HepG2 (cell line): ENCODE data around the gene TUBB3. TPM values are rescaled to one million over a fixed set of nuclear protein-coding genes. Genes with fewer than 3 reads are reported as not detected.
A peak's percentile ranks its signal among the peaks of the same experiment; 100 is the strongest.

Experiments
- AGO2 ChIP-seq: fragments of 200-400 bp; formaldehyde crosslinking; optimal IDR thresholded peaks from 2 replicates; pipeline ENCODE3; 2017; ENCODE audit warnings: mild to moderate bottlenecking, low read depth, low read length, moderate library complexity
- ATAD3A ChIP-seq: sonication (generic); formaldehyde crosslinking; IDR thresholded peaks from 2 replicates; pipeline ENCODE4 v1.4.0; 2020; ENCODE audit warnings: missing genetic modification reagents
- BATF2 ChIP-seq: sonication (generic); formaldehyde crosslinking; IDR thresholded peaks from 2 replicates; pipeline ENCODE4 v1.8.0; 2022; ENCODE audit warnings: mild to moderate bottlenecking, missing genetic modification reagents, moderate library complexity
- BCL6 ChIP-seq: IDR thresholded peaks from 2 replicates; pipeline ENCODE4 v1.6.1; 2016; ENCODE audit warnings: missing genetic modification reagents, missing compliant biosample characterization
- HES4 ChIP-seq: sonication (generic); formaldehyde crosslinking; IDR thresholded peaks from 2 replicates; pipeline ENCODE4 v1.9.0; 2021; ENCODE audit warnings: mild to moderate bottlenecking, missing genetic modification reagents, borderline replicate concordance
- HNRNPUL1 ChIP-seq: fragments of 200-400 bp; formaldehyde crosslinking; IDR thresholded peaks from 2 replicates; pipeline ENCODE4 v1.6.1; 2017; ENCODE audit warnings: low read depth, mild to moderate bottlenecking, low read length, moderate library complexity
- NCOA2 ChIP-seq: sonication (generic); formaldehyde crosslinking; IDR thresholded peaks from 2 replicates; pipeline ENCODE4 v1.8.0; 2022; ENCODE audit warnings: inconsistent platforms
- NCOR1 ChIP-seq: fragments of 200-600 bp; sonication (generic); IDR thresholded peaks from 2 replicates; pipeline ENCODE4 v1.7.0; 2017; ENCODE audit warnings: antibody characterized with exemption, low read length, borderline replicate concordance
- NFKB2 ChIP-seq: sonication (generic); formaldehyde crosslinking; IDR thresholded peaks from 2 replicates; pipeline ENCODE4 v1.4.0; 2020; ENCODE audit warnings: missing genetic modification reagents, borderline replicate concordance
- NKX3-1 ChIP-seq: sonication (generic); formaldehyde crosslinking; IDR thresholded peaks from 2 replicates; pipeline ENCODE4 v1.5.0; 2020; ENCODE audit warnings: missing genetic modification reagents
- SRSF4 ChIP-seq: fragments of 200-400 bp; formaldehyde crosslinking; IDR thresholded peaks from one replicate; pipeline ENCODE4 v1.6.1; 2018; ENCODE audit warnings: mild to moderate bottlenecking, low read depth, low read length, moderate library complexity; ENCODE audit not compliant: poor library complexity, severe bottlenecking
- THAP8 ChIP-seq: sonication (generic); formaldehyde crosslinking; IDR thresholded peaks from 2 replicates; pipeline ENCODE4 v1.5.1; 2020; ENCODE audit warnings: missing genetic modification reagents, mild to moderate bottlenecking, borderline replicate concordance
- TOPORS ChIP-seq: sonication (generic); formaldehyde crosslinking; IDR thresholded peaks from 2 replicates; pipeline ENCODE4 v1.8.0; 2023; ENCODE audit warnings: mild to moderate bottlenecking, missing genetic modification reagents
- YEATS2 ChIP-seq: sonication (generic); formaldehyde crosslinking; IDR thresholded peaks from 2 replicates; pipeline ENCODE4 v1.4.0; 2020; ENCODE audit warnings: missing genetic modification reagents, borderline replicate concordance
- ZNF24 ChIP-seq: fragments of 450-650 bp; IDR thresholded peaks from 2 replicates; pipeline ENCODE4 v1.6.1; 2017; ENCODE audit warnings: antibody characterized with exemption, mild to moderate bottlenecking
- ZNF333 ChIP-seq: sonication (generic); formaldehyde crosslinking; IDR thresholded peaks from 2 replicates; pipeline ENCODE4 v1.4.0; 2020; ENCODE audit warnings: mild to moderate bottlenecking, missing genetic modification reagents, borderline replicate concordance
- ZNF552 ChIP-seq: sonication (generic); formaldehyde crosslinking; IDR thresholded peaks from 2 replicates; pipeline ENCODE4 v1.9.0; 2022; ENCODE audit warnings: missing genetic modification reagents, mild to moderate bottlenecking, borderline replicate concordance
- ZNF567 ChIP-seq: sonication (generic); formaldehyde crosslinking; IDR thresholded peaks from 2 replicates; pipeline ENCODE4 v1.8.1; 2023; ENCODE audit warnings: mild to moderate bottlenecking, missing genetic modification reagents, borderline replicate concordance
- ZNF775 ChIP-seq: sonication (generic); formaldehyde crosslinking; IDR thresholded peaks from 2 replicates; pipeline ENCODE4 v1.4.0; 2020; ENCODE audit warnings: missing genetic modification reagents, mild to moderate bottlenecking, moderate library complexity, borderline replicate concordance
- ZNF816 ChIP-seq: sonication (generic); formaldehyde crosslinking; IDR thresholded peaks from 2 replicates; pipeline ENCODE4 v1.8.0; 2022; ENCODE audit warnings: missing genetic modification reagents, mild to moderate bottlenecking, borderline replicate concordance
- ZNF83 ChIP-seq: sonication (generic); formaldehyde crosslinking; IDR thresholded peaks from 2 replicates; pipeline ENCODE4 v1.4.0; 2020; ENCODE audit warnings: missing genetic modification reagents, mild to moderate bottlenecking, borderline replicate concordance
- ZSCAN12 ChIP-seq: sonication (generic); formaldehyde crosslinking; IDR thresholded peaks from 2 replicates; pipeline ENCODE4 v1.9.0; 2021; ENCODE audit warnings: mild to moderate bottlenecking, missing genetic modification reagents
- ZSCAN25 ChIP-seq: sonication (generic); formaldehyde crosslinking; IDR thresholded peaks from 2 replicates; pipeline ENCODE4 v1.8.0; 2022; ENCODE audit warnings: mild to moderate bottlenecking, missing genetic modification reagents
- polyA plus RNA-seq, 8 experiments: library from polyadenylated mRNA; depleted of rRNA in 3 of 8; stranded (reverse) in 7 of 8; unstranded in 1 of 8; fragments of >200 nt; fragmentation: Illumina TruSeq in 4 of 8; extraction: Trizol in 4 of 8; gene quantifications; 2 replicates each; pipeline versions ENCODE4 v1.2.1 to v1.2.3, GENCODE V29; 2011 to 2016; ENCODE audit warnings: low read depth in 4 of 8, missing spikeins in 1 of 8, mixed read lengths in 1 of 8; ENCODE audit not compliant: insufficient read depth in 1 of 8
- total RNA-seq, 5 experiments: library from RNA; depleted of rRNA; stranded (reverse); fragments of >200 nt; fragmentation: Illumina TruSeq; extraction: Trizol; gene quantifications; 2 replicates each; pipeline ENCODE4 v1.2.3, GENCODE V29; 2016; ENCODE audit warnings: low read depth in 1 of 5
- TF ChIP-seq, protein P1 (sequence below): sonication (generic); formaldehyde crosslinking; IDR thresholded peaks from 2 replicates; pipeline ENCODE4 v1.4.0; 2020; ENCODE audit warnings: missing genetic modification reagents
- TF ChIP-seq, protein P2 (sequence below): fragments of 450-650 bp; IDR thresholded peaks from 2 replicates; pipeline ENCODE4 v1.6.1; 2017

Gene TUBB3
- total and polyA plus RNA-seq, 2 of the 13 experiments (the other 11 are each of a cell fraction or from before 2014, with no cell fraction given), result 110 to 185 TPM

GRCh38 chr16:89915303-89916232 is 7.6 kb upstream of the TUBB3 start (continued):
- TF ChIP-seq ZNF816 (CRISPR knock-in tag), result no peak
- peak; percentile 95; the same call in 1 of the 2 replicates for TF ChIP-seq NFKB2 (CRISPR knock-in tag)
- peak; percentile 72 for TF ChIP-seq NCOA2 (CRISPR knock-in tag)
- peak; percentile 43; the same call in 1 of the 2 replicates for TF ChIP-seq YEATS2 (CRISPR knock-in tag)
- TF ChIP-seq BCL6, result peak; percentile 65
- TF ChIP-seq ZNF83, result peak; percentile 94
- no peak for TF ChIP-seq SRSF4
- no peak for TF ChIP-seq THAP8 (CRISPR knock-in tag)
- TF ChIP-seq ZSCAN25 (CRISPR knock-in tag), result peak; percentile 91; the same call in 1 of the 2 replicates
- TF ChIP-seq, protein P1, sequence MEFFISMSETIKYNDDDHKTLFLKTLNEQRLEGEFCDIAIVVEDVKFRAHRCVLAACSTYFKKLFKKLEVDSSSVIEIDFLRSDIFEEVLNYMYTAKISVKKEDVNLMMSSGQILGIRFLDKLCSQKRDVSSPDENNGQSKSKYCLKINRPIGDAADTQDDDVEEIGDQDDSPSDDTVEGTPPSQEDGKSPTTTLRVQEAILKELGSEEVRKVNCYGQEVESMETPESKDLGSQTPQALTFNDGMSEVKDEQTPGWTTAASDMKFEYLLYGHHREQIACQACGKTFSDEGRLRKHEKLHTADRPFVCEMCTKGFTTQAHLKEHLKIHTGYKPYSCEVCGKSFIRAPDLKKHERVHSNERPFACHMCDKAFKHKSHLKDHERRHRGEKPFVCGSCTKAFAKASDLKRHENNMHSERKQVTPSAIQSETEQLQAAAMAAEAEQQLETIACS, result peak; percentile 66
- peak; percentile 59; the same call in 1 of the 2 replicates for TF ChIP-seq NCOR1
- TF ChIP-seq ZNF775 (CRISPR knock-in tag), result 0 out of 2 replicates have a peak, but pooled peaks have one; percentile 13
- TF ChIP-seq ZNF333 (CRISPR knock-in tag), result peak; percentile 90; the same call in 1 of the 2 replicates
- peak; percentile 71; the same call in 1 of the 2 replicates for TF ChIP-seq ZSCAN12 (CRISPR knock-in tag)
- TF ChIP-seq ZNF24, result no peak
- no peak for TF ChIP-seq HES4 (CRISPR knock-in tag)
- no peak for TF ChIP-seq HNRNPUL1
- 0 out of 2 replicates have a peak, but pooled peaks have one; percentile 88 for TF ChIP-seq TOPORS
- TF ChIP-seq NKX3-1 (CRISPR knock-in tag), result peak; percentile 93
- TF ChIP-seq ZNF552 (CRISPR knock-in tag), result peak; percentile 92; the same call in 1 of the 2 replicates
- TF ChIP-seq AGO2, result peak; percentile 94
- TF ChIP-seq ATAD3A (CRISPR knock-in tag), result 0 out of 2 replicates have a peak, but pooled peaks have one; percentile 35
- TF ChIP-seq, protein P2, sequence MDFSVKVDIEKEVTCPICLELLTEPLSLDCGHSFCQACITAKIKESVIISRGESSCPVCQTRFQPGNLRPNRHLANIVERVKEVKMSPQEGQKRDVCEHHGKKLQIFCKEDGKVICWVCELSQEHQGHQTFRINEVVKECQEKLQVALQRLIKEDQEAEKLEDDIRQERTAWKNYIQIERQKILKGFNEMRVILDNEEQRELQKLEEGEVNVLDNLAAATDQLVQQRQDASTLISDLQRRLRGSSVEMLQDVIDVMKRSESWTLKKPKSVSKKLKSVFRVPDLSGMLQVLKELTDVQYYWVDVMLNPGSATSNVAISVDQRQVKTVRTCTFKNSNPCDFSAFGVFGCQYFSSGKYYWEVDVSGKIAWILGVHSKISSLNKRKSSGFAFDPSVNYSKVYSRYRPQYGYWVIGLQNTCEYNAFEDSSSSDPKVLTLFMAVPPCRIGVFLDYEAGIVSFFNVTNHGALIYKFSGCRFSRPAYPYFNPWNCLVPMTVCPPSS, result no peak
- TF ChIP-seq ZNF567, result peak; percentile 75; the same call in 1 of the 2 replicates
- peak; percentile 95 for TF ChIP-seq BATF2
